HG03565 (cell line): ENCODE measurements around the gene ACSM2B.
"Not testable (repeated sequence)": the region's sequence is repeated elsewhere in the genome, so short reads cannot be mapped to it uniquely, and the experiment has no call there.

ENCODE experiments used
- ATAC-seq: cut with Tn5 transposase; IDR thresholded peaks from one replicate; pipeline ENCODE4 v1.9.1; 2021; ENCODE audit warnings: mild to moderate bottlenecking, moderate library complexity; ENCODE audit not compliant: unreplicated experiment

ACSM2B gene

GRCh38 chr16:20576145-20576544 lies at the start of gene ACSM2B:
Gene ACSM2B, minus strand, starts transcription at chr16:20576367. Its CDS starts 11,522 bp downstream, at chr16:20564845.
- ATAC-seq: not testable (repeated sequence)

GRCh38 chr16:20624882-20625807 lies 49.0 kb upstream of the ACSM2B start:
- no peak for ATAC-seq

- ATAC-seq: no peak
Observed at GRCh38 chr16:20624205-20624604, 48.0 kb upstream of the ACSM2B start.

- ATAC-seq: no peak
Observed at GRCh38 chr16:20622498-20622870, 46.3 kb upstream of the ACSM2B start.

- ATAC-seq: no peak
Observed at GRCh38 chr16:20621406-20621805, 45.2 kb upstream of the ACSM2B start.

- no peak for ATAC-seq
Observed at GRCh38 chr16:20620770-20621169, 44.6 kb upstream of the ACSM2B start.

GRCh38 chr16:20620003-20620402 lies 43.8 kb upstream of the ACSM2B start:
- no peak for ATAC-seq

GRCh38 chr16:20617271-20617670 lies 41.1 kb upstream of the ACSM2B start:
- ATAC-seq: no peak

GRCh38 chr16:20614186-20615141 lies 38.3 kb upstream of the ACSM2B start:
- no peak for ATAC-seq

- ATAC-seq: no peak
Observed at GRCh38 chr16:20613481-20614185, 37.5 kb upstream of the ACSM2B start.

- ATAC-seq: no peak
Observed at GRCh38 chr16:20612551-20613480, 36.6 kb upstream of the ACSM2B start.

GRCh38 chr16:20611975-20612481 lies 35.9 kb upstream of the ACSM2B start:
- no peak for ATAC-seq

GRCh38 chr16:20611350-20611902 lies 35.3 kb upstream of the ACSM2B start:
- ATAC-seq: no peak

- no peak for ATAC-seq
Observed at GRCh38 chr16:20610892-20611349, 34.8 kb upstream of the ACSM2B start.

- ATAC-seq: no peak
Observed at GRCh38 chr16:20610211-20610891, 34.2 kb upstream of the ACSM2B start.

GRCh38 chr16:20602205-20602604 lies 26.0 kb upstream of the ACSM2B start:
- ATAC-seq: not testable (repeated sequence)

GRCh38 chr16:20599475-20599874 lies 23.3 kb upstream of the ACSM2B start:
- not testable (repeated sequence) for ATAC-seq

GRCh38 chr16:20598832-20599469 lies 22.8 kb upstream of the ACSM2B start:
- ATAC-seq: no peak
